NCI-H1694 treated with DMSO at 0.1 percent for 48 hours (cell line): ENCODE data around the gene SCRN3.
"Not testable (repeated sequence)": the region's sequence is repeated elsewhere in the genome, so short reads cannot be mapped to it uniquely, and the experiment has no call there.

Source experiments
- DNase-seq: peaks from one replicate; lab custom pipeline; 2025; lab: John Stamatoyannopoulos, UW

The SCRN3 gene

DNA sequence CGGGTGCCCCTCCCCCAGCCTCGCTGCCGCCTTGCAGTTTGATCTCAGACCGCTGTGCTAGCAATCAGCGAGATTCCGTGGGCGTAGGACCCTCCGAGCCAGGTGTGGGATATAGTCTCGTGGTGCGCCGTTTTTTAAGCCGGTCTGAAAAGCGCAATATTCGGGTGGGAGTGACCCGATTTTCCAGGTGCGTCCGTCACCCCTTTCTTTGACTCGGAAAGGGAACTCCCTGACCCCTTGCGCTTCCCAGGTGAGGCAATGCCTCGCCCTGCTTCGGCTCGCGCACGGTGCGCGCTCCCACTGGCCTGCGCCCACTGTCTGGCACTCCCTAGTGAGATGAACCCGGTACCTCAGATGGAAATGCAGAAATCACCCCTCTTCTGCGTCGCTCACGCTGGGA lies 14.5 kb downstream of the SCRN3 start:
- not testable (repeated sequence) for DNase-seq

DNA sequence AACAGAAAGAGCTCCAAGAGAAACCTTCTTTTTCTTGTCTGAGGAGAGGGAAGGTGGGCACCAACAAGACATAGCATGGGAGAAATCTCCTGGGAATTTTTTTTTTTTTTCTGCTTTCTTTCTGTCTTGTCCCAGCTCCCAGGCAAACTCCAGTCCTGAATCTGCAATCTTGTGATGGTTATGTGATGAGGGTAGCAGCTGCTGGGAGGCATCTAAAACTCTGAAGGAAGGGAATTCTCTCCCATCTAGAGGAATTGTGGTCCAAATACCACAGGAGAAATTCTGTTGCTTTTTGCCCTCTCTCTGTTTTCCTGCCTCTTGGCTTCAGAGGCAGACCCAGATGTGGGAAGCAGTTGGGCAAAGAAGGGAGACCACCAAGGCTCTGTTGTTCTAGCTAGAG lies 16.7 kb downstream of the SCRN3 start:
- no peak for DNase-seq

- no peak for DNase-seq
Observed at GRCh38 chr2:174428214-174428613, 32.7 kb downstream of the SCRN3 start.

DNA sequence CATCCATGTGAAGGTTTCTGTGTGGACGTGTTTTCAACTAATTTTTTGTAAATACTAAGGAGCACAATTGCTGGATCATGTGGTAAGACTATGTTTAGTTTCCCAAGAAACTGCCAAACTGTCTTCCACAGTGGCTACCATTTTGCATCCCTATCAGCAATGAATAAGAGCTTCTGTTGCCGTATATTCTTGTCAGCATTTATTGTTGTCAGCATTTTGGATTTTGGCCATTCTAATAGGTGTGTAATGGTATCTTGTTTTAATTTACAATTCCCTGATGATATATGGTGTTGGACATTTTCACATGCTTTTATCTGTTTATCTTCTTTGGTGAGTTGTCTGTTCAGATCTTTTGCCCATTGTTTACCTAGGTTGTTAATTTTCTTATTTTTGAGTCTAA lies 34.5 kb downstream of the SCRN3 start:
- no peak for DNase-seq

DNA sequence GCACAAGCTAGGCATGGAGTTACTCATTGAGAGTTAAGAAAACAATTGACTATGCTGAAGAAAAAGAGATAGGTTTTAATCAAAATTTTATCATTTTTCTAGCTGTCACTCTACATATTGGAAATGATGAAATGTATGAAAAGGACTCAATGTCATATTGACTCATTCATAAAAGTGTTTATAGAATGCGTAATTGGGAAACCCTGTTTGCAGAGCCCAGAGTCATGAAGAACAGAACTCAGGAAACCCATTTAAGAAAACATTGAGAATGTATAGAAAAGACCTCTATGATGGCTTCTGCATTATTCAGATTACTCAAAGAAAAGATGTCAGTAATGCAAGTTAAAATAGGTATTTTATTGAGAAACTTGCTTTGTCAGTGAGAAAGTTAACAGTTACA lies 36.4 kb downstream of the SCRN3 start:
- no peak for DNase-seq

GRCh38 chr2:174436351-174436750 lies 40.8 kb downstream of the SCRN3 start:
- no peak for DNase-seq

GRCh38 chr2:174438146-174438886 lies 42.8 kb downstream of the SCRN3 start:
- DNase-seq = no peak

DNA sequence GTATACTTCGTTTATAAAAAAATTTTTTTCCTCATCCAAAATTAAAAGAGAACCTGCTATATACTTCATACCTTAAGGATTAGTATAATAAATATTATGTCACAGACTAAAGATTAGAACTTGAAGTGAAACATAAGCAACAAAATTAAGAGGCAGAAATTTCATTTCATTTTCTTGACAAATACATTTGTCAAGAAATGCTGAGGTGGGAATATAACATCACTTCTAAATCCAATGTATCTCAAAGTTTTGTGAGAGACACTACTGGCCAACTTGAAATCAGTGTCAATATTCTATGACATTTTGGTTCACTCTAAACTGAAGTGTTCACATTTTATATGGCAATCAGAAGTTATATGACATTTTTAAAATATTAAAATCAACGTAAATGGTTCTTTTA lies 43.8 kb downstream of the SCRN3 start:
- no peak for DNase-seq

GRCh38 chr2:174439950-174440349 lies 44.4 kb downstream of the SCRN3 start:
- DNase-seq = no peak

DNA sequence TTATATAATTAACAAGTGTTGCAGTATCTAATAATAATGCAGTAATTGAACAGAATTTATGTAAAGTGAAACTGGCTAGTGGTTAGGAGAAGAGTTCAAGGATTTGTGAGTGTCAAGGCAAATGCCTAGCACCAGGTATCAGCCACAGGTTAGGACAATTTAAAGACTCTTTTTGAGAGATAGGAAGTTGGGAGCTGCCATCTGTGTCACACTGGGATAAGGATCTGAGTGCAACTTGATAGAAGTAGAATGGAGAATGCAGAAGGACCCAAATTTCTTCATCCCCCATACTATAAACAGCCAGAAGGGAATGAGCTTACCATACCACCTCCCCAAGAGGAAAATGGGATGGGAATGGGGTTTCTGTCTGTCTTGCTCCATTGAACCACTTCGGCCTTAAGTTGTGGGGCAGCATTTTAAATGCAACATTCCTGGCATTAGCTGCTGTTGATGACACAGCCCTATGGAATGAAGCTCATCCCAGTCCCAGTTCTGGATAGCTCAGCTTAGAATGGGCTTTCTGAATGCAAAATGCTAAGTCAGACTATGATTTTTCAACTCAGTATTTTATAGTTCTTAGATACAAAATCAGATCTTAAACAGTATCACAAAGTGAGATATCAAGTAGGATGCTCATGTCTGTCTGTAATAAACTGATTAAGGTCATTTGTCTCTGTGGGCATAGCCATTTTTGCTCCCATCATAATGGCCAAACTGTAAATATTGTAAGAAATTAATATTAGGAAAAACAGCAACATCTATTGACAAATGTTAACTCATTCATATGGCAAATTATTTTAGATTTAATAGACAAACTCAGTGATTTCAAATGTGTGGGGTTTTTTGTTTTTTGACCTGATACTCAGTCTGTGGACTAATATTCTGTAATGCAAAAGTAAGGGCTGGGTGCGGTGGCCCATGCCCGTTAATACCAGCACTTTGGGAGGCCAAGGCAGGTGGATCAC lies 47.3 kb downstream of the SCRN3 start:
- DNase-seq = no peak

DNA sequence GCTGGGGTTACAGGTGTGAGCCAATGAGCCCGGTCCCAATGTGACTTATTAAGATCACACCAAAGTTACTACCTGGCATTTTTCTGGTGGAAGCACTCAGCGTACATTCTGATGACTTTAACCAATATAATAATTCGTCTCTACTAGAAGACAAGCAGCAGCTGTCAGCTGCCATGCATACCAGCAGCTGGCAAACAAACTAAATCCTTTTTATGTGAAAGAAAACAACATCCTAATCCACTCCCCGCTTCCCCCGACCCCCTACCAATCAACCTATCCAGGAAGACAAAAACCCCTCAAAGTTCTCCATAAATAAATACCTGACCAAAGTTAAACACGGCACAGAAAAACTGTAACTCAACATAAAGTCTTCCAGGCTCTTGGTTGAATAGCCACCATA lies 49.2 kb downstream of the SCRN3 start:
- no peak for DNase-seq

- DNase-seq = no peak
Observed at GRCh38 chr2:174445248-174445647, 49.7 kb downstream of the SCRN3 start.

GRCh38 chr2:174446531-174446930 lies 51.0 kb downstream of the SCRN3 start:
- no peak for DNase-seq

DNA sequence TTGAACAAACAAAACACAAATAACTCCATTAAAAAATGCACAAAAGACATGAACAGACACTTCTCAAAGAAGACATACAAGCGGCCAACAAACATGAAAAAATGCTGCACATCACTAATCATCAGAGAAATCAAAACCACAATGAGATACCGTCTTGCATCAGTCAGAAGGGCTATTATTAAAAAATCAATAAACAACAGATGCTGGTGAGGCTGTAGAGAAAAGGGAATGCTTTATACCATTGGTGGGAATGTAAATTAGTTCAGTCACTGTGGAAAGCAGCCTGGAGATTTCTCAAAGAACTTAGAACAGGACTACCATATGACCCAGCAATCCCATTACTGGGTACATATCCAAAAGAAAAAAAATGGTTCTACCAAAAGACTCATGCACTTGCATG lies 53.5 kb downstream of the SCRN3 start:
- DNase-seq = no peak

DNA sequence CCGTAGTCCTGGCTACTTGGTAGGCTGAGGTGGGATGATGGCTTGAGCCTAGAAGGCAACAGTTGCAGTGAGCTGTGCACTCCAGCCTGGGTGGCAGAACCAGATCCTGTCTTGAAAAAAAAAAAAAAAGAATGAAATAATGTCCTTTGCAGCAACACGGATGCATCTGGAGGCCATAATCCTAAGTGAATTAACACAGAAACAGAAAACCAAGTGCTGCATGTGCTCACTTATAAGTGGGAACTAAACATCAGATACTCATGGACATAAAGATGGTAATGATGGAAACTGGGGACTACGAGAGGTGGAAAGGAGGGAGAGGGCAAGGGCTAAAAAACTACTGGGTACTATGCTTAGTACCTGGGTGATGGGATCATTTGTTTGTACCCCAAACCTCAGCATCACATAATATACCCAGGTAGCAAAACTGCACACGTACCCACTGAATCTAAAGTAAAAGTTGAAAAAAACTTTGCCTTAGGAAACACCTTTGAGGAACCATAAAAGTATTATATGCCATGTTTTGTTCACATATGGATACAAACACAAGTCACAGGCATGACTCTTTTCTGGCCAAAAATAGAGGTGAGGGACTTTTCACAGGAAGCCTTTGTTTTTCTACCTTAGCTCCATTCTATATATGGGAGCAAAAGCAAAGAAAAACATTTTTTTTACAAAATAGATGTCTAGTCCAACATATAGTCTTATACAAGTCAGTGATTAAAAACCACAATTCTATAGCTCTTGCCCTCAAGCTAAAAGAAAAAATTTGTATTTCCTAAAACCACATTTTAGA lies 54.7 kb downstream of the SCRN3 start:
- no peak for DNase-seq

GRCh38 chr2:174454566-174454965 lies 59.0 kb downstream of the SCRN3 start:
- no peak for DNase-seq

- no peak for DNase-seq
Observed at GRCh38 chr2:174461221-174461620, 65.7 kb downstream of the SCRN3 start.

DNA sequence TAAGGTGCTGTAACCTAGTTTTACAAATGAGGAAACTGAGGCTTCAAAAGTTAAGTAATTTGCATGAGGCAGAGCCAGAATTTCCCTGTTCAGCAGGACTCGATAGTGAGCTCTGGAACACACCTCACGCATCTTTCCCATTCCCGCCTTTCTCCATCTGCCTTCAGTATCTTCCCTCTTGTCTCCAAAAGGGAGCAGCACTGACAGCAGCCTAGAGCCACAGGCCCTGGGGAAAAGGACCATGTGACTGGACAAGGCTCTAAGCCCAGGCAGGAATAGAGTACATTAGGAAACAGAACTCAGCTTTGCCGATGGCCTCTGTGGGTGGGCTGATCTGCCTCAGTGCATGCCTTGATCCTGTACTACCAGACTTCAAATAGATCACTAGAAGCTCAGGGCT lies 69.8 kb downstream of the SCRN3 start:
- DNase-seq = no peak

GRCh38 chr2:174473796-174474195 lies 78.3 kb downstream of the SCRN3 start:
- DNase-seq = no peak

GRCh38 chr2:174477759-174478158 lies 82.2 kb downstream of the SCRN3 start:
- no peak for DNase-seq
